ENCODE data around the gene TOP3B.

Gene TOP3B

GRCh38 chr22:22011964-22012363 lies 29.4 kb upstream of the TOP3B start:
- no peak for DNase-seq

- no peak for DNase-seq
Measured at GRCh38 chr22:22010358-22010757, 27.8 kb upstream of the TOP3B start.

GRCh38 chr22:22009661-22010060 lies 27.1 kb upstream of the TOP3B start:
- no peak for DNase-seq

GRCh38 chr22:22006596-22006990 lies 24.0 kb upstream of the TOP3B start:
- no peak for DNase-seq

- no peak for DNase-seq
Measured at GRCh38 chr22:22005945-22006595, 23.5 kb upstream of the TOP3B start.

GRCh38 chr22:22003233-22003632 lies 20.6 kb upstream of the TOP3B start:
- DNase-seq, result no peak

GRCh38 chr22:22002526-22003055 lies 20.0 kb upstream of the TOP3B start:
- DNase-seq, result no peak

- no peak for DNase-seq
Measured at GRCh38 chr22:22001664-22002525, 19.3 kb upstream of the TOP3B start.

GRCh38 chr22:21998595-21999247 lies 16.1 kb upstream of the TOP3B start:
- no peak for DNase-seq

GRCh38 chr22:21996175-21996720 lies 13.7 kb upstream of the TOP3B start:
- DNase-seq, result no peak

- no peak for DNase-seq
Measured at GRCh38 chr22:21995660-21996059, 13.1 kb upstream of the TOP3B start.

- no peak for DNase-seq
Measured at GRCh38 chr22:21994881-21995444, 12.4 kb upstream of the TOP3B start.

GRCh38 chr22:21992593-21993237 lies 10.1 kb upstream of the TOP3B start:
- DNase-seq, result no peak

GRCh38 chr22:21991774-21992173 lies 9.2 kb upstream of the TOP3B start:
- DNase-seq, result no peak

- no peak for DNase-seq
Measured at GRCh38 chr22:21991304-21991596, 8.7 kb upstream of the TOP3B start.

GRCh38 chr22:21990445-21991303 lies 8.1 kb upstream of the TOP3B start:
- no peak for DNase-seq

- no peak for DNase-seq
Measured at GRCh38 chr22:21989049-21989448, 6.5 kb upstream of the TOP3B start.

- no peak for DNase-seq
Measured at GRCh38 chr22:21985214-21985613, 2.6 kb upstream of the TOP3B start.

GRCh38 chr22:21984793-21985192 lies 2.2 kb upstream of the TOP3B start:
- no peak for DNase-seq

- DNase-seq, result no peak
Measured at GRCh38 chr22:21981874-21982273, 713 bp downstream of the TOP3B start.

Measured in amygdala (tissue), 56 donors.